IMR-90 (cell line): Measurements from ENCODE around the gene HTRA2. TPM values are rescaled to one million over a fixed set of nuclear protein-coding genes. Genes with fewer than 3 reads are reported as not detected.
A peak's percentile ranks its signal among the peaks of the same experiment; 100 is the strongest.

Experiments
- ATAC-seq: fragments of 200-7000 bp; cut with Tn5 transposase; 2 replicates; pipeline ENCODE4 v1.9.1; 2020; ENCODE audit warnings: low read depth, mild to moderate bottlenecking, moderate library complexity
- BruUV-seq: library from RNA; stranded (reverse); fragments of 400-500 nt; replicated peaks from 2 replicates; lab custom pipeline; 2021; lab: Mats Ljungman, UMichigan
- CTCF ChIA-PET: fragments of 300-600 bp; formaldehyde crosslinking; extraction: SDS; loops from one replicate; lab custom pipeline; 2021; ENCODE audit warnings: antibody characterized with exemption; lab: Yijun Ruan, JAX
- POLR2A ChIA-PET: fragments of 300-600 bp; sonication (Branson Sonifier 250); formaldehyde crosslinking; loops from one replicate; lab custom pipeline; 2022; ENCODE audit warnings: antibody characterized with exemption; ENCODE audit not compliant: unreplicated experiment; lab: Charles Lee
- DNase-seq: peaks from one replicate; pipeline ENCODE4 v3.0.0; 2013
- H2AFZ ChIP-seq: replicated peaks from 2 replicates; pipeline ENCODE3; 2013; ENCODE audit warnings: low read length, mild to moderate bottlenecking; ENCODE audit not compliant: poor library complexity
- H2AK5ac ChIP-seq: 2 replicates; pipeline ENCODE4 v1.6.1; 2013; ENCODE audit warnings: low read depth, low read length, inconsistent platforms
- H2AK9ac ChIP-seq: replicated peaks from 2 replicates; pipeline ENCODE3; 2013; ENCODE audit warnings: mild to moderate bottlenecking, low read depth, low read length, moderate library complexity; ENCODE audit not compliant: poor library complexity
- H2BK120ac ChIP-seq: 2 replicates; pipeline ENCODE4 v1.6.1; 2013; ENCODE audit warnings: low read depth, low read length, inconsistent platforms
- H2BK15ac ChIP-seq: 3 replicates; pipeline ENCODE4 v1.6.1; 2013; ENCODE audit warnings: low read depth, low read length, inconsistent platforms
- H2BK20ac ChIP-seq: 2 replicates; pipeline ENCODE4 v1.6.1; 2013; ENCODE audit warnings: low read depth, mild to moderate bottlenecking, inconsistent platforms, low read length, moderate library complexity
- H2BK5ac ChIP-seq: 2 replicates; pipeline ENCODE4 v1.6.1; 2013; ENCODE audit warnings: mild to moderate bottlenecking, low read depth, low read length, inconsistent platforms; ENCODE audit not compliant: poor library complexity, severe bottlenecking
- H3K14ac ChIP-seq: replicated peaks from 2 replicates; pipeline ENCODE4 v1.6.1; 2013; ENCODE audit warnings: low read depth, low read length, inconsistent platforms
- H3K18ac ChIP-seq: 2 replicates; pipeline ENCODE4 v1.6.1; 2013; ENCODE audit warnings: low read depth, low read length, control low read depth
- H3K23ac ChIP-seq: 2 replicates; pipeline ENCODE4 v1.6.1; 2013; ENCODE audit warnings: low read depth, low read length, inconsistent platforms
- H3K27ac ChIP-seq: 2 replicates; pipeline ENCODE4 v1.5.1; 2013; ENCODE audit warnings: mild to moderate bottlenecking, control low read depth, low read length; ENCODE audit not compliant: insufficient read depth
- H3K27me3 ChIP-seq: 2 replicates; pipeline ENCODE4 v1.6.1; 2013; ENCODE audit warnings: low read length; ENCODE audit not compliant: control insufficient read depth, insufficient read depth
- H3K36me3 ChIP-seq: 2 replicates; pipeline ENCODE4 v1.6.1; 2013; ENCODE audit warnings: low read length, mixed read lengths; ENCODE audit not compliant: control insufficient read depth, insufficient read depth
- H3K4ac ChIP-seq: 2 replicates; pipeline ENCODE4 v1.6.1; 2013; ENCODE audit warnings: low read depth, low read length, inconsistent platforms
- H3K4me1 ChIP-seq: 2 replicates; pipeline ENCODE4 v1.6.1; 2013; ENCODE audit warnings: low read length, mixed read lengths; ENCODE audit not compliant: control insufficient read depth, insufficient read depth
- H3K4me2 ChIP-seq: 2 replicates; pipeline ENCODE4 v1.6.1; 2013; ENCODE audit warnings: low read depth, mild to moderate bottlenecking, control low read depth, low read length, moderate library complexity
- H3K4me3 ChIP-seq: 2 replicates; pipeline ENCODE4 v1.5.1; 2013; ENCODE audit warnings: low read depth, mild to moderate bottlenecking, control low read depth, low read length, moderate library complexity; ENCODE audit not compliant: insufficient read depth
- H3K56ac ChIP-seq: 2 replicates; pipeline ENCODE4 v1.6.1; 2013; ENCODE audit warnings: low read length, inconsistent platforms; ENCODE audit not compliant: insufficient read depth; ENCODE audit errors: extremely low read depth
- H3K79me1 ChIP-seq, 2 experiments: 2 replicates each; pipeline ENCODE4 v1.6.1; 2013; ENCODE audit warnings: low read length in 2 of 2, inconsistent platforms in 1 of 2, low read depth in 1 of 2
- H3K9ac ChIP-seq: 2 replicates; pipeline ENCODE4 v1.6.1; 2013; ENCODE audit warnings: low read depth, low read length, control low read depth
- H3K9me1 ChIP-seq: 2 replicates; pipeline ENCODE4 v1.6.1; 2013; ENCODE audit warnings: low read length, inconsistent platforms; ENCODE audit not compliant: insufficient read depth
- H3K9me3 ChIP-seq: 2 replicates; pipeline ENCODE4 v1.6.1; 2013; ENCODE audit warnings: low read length; ENCODE audit not compliant: control insufficient read depth, insufficient read depth
- H4K20me1 ChIP-seq: 2 replicates; pipeline ENCODE4 v1.6.1; 2013; ENCODE audit warnings: low read length, inconsistent platforms; ENCODE audit not compliant: insufficient read depth
- H4K5ac ChIP-seq: 2 replicates; pipeline ENCODE4 v1.6.1; 2013; ENCODE audit warnings: mild to moderate bottlenecking, low read depth, low read length, control low read depth
- H4K8ac ChIP-seq, 2 experiments: 2 replicates each; pipeline ENCODE4 v1.6.1; 2013; ENCODE audit warnings: low read depth in 2 of 2, low read length in 2 of 2, control low read depth in 1 of 2, inconsistent platforms in 1 of 2
- H4K91ac ChIP-seq: 2 replicates; pipeline ENCODE4 v1.6.1; 2013; ENCODE audit warnings: low read depth, low read length, inconsistent platforms; ENCODE audit not compliant: insufficient read depth
- BHLHE40 ChIP-seq: fragments of 150-350 bp; IDR thresholded peaks from 2 replicates; pipeline ENCODE4 v1.6.1; 2016; ENCODE audit warnings: mild to moderate bottlenecking, low read depth, low read length
- CEBPB ChIP-seq: IDR thresholded peaks from 2 replicates; pipeline ENCODE4 v1.6.1; 2012; ENCODE audit warnings: low read depth, low read length, improper control_type of control experiment
- MAZ ChIP-seq: IDR thresholded peaks from 2 replicates; pipeline ENCODE4 v1.6.1; 2012; ENCODE audit warnings: low read depth, mild to moderate bottlenecking, low read length, improper control_type of control experiment, moderate library complexity, borderline replicate concordance
- POLR2A ChIP-seq: IDR thresholded peaks from 2 replicates; pipeline ENCODE4 v1.6.1; 2012; ENCODE audit warnings: mild to moderate bottlenecking, low read depth, low read length
- SMC3 ChIP-seq: fragments of 150-350 bp; IDR thresholded peaks from 2 replicates; pipeline ENCODE4 v1.6.1; 2016; ENCODE audit warnings: low read depth, mild to moderate bottlenecking, antibody characterized with exemption, low read length, moderate library complexity
- WGBS, 2 experiments: methylation state at CpG; one replicate each; pipeline versions ENCODE4 v1.1.5 to v1.1.7; 2013; ENCODE audit warnings: missing lambda C conversion rate in 2 of 2; ENCODE audit not compliant: insufficient read length in 1 of 2; ENCODE audit errors: extremely low coverage in 2 of 2; 5-methylcytosine and 5-hydroxymethylcytosine counted together
- dilution Hi-C: fragments of 300-500 bp; cut with HindIII; formaldehyde crosslinking; loops from one replicate; pipeline ENCODE4 v1.14.3; 2018; ENCODE audit warnings: low sequenced_read_pairs; ENCODE audit not compliant: unreplicated experiment
- in situ Hi-C: fragments of 300-500 bp; cut with MboI; formaldehyde crosslinking; loops from 3 replicates; pipeline ENCODE4 v1.14.3; 2019; ENCODE audit warnings: low sequenced_read_pairs, inconsistent platforms, mixed read lengths
- intact Hi-C: fragments of 100-400 bp; cut with micrococcal nuclease; formaldehyde crosslinking; loops from 2 replicates; pipeline ENCODE4 v1.10.0; 2022
- polyA plus RNA-seq, 3 experiments: library from polyadenylated mRNA; depleted of rRNA; stranded (reverse); fragments of >200 nt; gene quantifications; 2 replicates each; pipeline ENCODE4 v1.2.3, GENCODE V29; 2012; ENCODE audit warnings: low replicate concordance in 1 of 3
- total RNA-seq: library from RNA; depleted of rRNA; stranded (reverse); fragments of >200 nt; gene quantifications from 2 replicates; pipeline ENCODE4 v1.2.3, GENCODE V29; 2012
- TF ChIP-seq, protein P1 (sequence below): conservative IDR thresholded peaks from 2 replicates; pipeline ENCODE4 v1.5.1; 2012; ENCODE audit warnings: mild to moderate bottlenecking, low read depth, low read length, improper control_type of control experiment

The HTRA2 gene
- total and polyA plus RNA-seq, 2 of the 4 experiments (the other 2 are of a cell fraction) = 23.6 to 28.1 TPM

DNA sequence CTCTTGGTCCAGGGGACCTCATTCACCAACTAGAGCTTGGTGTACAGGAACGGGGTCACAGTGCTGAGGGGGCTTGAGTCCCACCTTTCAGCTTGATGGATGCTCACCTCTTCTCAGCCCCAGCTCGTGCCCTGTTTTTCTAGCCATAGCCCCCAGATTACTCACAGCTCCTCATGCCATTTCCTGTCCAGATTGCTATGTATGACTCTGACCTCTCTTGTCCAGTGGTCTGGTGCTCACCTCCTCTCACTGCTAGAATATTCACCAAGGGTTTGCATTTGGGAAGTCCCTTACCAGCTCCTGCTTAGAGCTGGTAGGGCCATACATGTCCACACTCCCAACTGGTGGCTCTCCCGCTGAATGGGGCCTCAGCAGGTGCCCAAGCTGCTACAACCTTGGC lies 36.2 kb upstream of the HTRA2 start:
- no peak overlapping the region for H3K56ac ChIP-seq
- peak; percentile 54 for DNase-seq
- POLR2A ChIA-PET = no interaction called here

More for the DNA sequence above, 36.2 kb upstream of the HTRA2 start:
- Histone ChIP-seq H4K8ac (no peak overlapping the region), H2BK120ac (no peak overlapping the region), H3K4me1 (peaks cover 3% of the 10 kb centered on the region), H3K18ac (no peak overlapping the region), H3K4ac (no peak overlapping the region), H2BK5ac (no peak overlapping the region), H3K4me3 (no peak overlapping the region), H2AFZ (no peak overlapping the region), H2AK5ac (no peak overlapping the region), H2BK20ac (no peak overlapping the region), H3K14ac (no peak overlapping the region), H3K27ac (no peak overlapping the region), H2AK9ac (no peak overlapping the region), H2BK15ac (no peak overlapping the region), H3K4me2 (no peak overlapping the region), H4K20me1 (no peaks in the 10 kb centered on the region), H4K91ac (no peak overlapping the region), H3K36me3 (peaks cover 42% of the 10 kb centered on the region), H3K23ac (0 out of 2 replicates have a peak overlapping the region, but pooled peaks have one; percentile 28), H3K9me1 (0 out of 2 replicates have a peak, but pooled peaks cover 5% of the 10 kb centered on the region), H3K27me3 (peaks cover 12% of the 10 kb centered on the region), H3K9me3 (no peaks in the 10 kb centered on the region), H3K79me1 (peaks cover 10 to 22% of the 10 kb centered on the region in 2 experiments), H4K5ac (no peak overlapping the region), H3K9ac (no peak overlapping the region)
- CTCF ChIA-PET = no interaction called here
- BruUV-seq = no TSS peak
- intact Hi-C loops = no loop called here
- TF ChIP-seq POLR2A = no peak
- TF ChIP-seq SMC3 = no peak
- no peak for TF ChIP-seq MAZ
- TF ChIP-seq CEBPB = no peak
- TF ChIP-seq, protein P1, sequence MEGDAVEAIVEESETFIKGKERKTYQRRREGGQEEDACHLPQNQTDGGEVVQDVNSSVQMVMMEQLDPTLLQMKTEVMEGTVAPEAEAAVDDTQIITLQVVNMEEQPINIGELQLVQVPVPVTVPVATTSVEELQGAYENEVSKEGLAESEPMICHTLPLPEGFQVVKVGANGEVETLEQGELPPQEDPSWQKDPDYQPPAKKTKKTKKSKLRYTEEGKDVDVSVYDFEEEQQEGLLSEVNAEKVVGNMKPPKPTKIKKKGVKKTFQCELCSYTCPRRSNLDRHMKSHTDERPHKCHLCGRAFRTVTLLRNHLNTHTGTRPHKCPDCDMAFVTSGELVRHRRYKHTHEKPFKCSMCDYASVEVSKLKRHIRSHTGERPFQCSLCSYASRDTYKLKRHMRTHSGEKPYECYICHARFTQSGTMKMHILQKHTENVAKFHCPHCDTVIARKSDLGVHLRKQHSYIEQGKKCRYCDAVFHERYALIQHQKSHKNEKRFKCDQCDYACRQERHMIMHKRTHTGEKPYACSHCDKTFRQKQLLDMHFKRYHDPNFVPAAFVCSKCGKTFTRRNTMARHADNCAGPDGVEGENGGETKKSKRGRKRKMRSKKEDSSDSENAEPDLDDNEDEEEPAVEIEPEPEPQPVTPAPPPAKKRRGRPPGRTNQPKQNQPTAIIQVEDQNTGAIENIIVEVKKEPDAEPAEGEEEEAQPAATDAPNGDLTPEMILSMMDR = no peak
- TF ChIP-seq BHLHE40 = no peak
- no peak for ATAC-seq
- WGBS, 2 experiments = 13% methylated on average over 1 of the region's 3 CpGs; no CpG with 5 or more reads in 1 of the 2 experiments
- dilution Hi-C loops = no loop called here
- in situ Hi-C loops = loop anchor here (25.0 kb wide), 1 partner anchor 369 kb away; no protein-coding TSS in a partner anchor
